Measurements from ENCODE around the gene DCUN1D1. TPM values are rescaled to one million over a fixed set of nuclear protein-coding genes. Genes with fewer than 3 reads are reported as not detected.

The DCUN1D1 gene
- total and polyA plus RNA-seq, 10 of the 15 experiments (the other 5 are each of a cell fraction or from before 2014, with no cell fraction given), result 19.8 to 47.4 (median 30.8) TPM

- ChIA-PET CTCF (interaction anchor here (0.6 to 5.0 kb wide), 20 partner anchors 10 to 477 kb away, joined by 3 to 41 read pairs (median 4); partner anchors contain the start of genes DCUN1D1 and MCCC1), POLR2A (interaction anchor here (0.5 to 1.5 kb wide), 3 partner anchors 18 to 188 kb away, joined by 3 read pairs; no protein-coding TSS in a partner anchor), RAD21 (ENCODE audit: unreplicated experiment) (interaction anchor here (0.6 to 4.6 kb wide), 8 partner anchors 16 to 474 kb away, joined by 3 to 26 read pairs (median 4); partner anchors contain the start of gene MCCC1), SMC1A (ENCODE audit: uncharacterized antibody, unreplicated experiment) (interaction anchor here (0.8 to 2.3 kb wide), 22 partner anchors 10 to 480 kb away, joined by 3 to 8 read pairs (median 4); partner anchors contain the start of gene MCCC1)
- no peaks in the 10 kb centered on the region for H3K9me3 ChIP-seq (replicated peaks; ENCODE audit: control insufficient read depth, insufficient read depth, low read length)
- H3K27me3 ChIP-seq (replicated peaks in 1 of 2; ENCODE audit: control insufficient read depth in 2 of 2, insufficient read depth in 2 of 2, low read length in 1 of 2), result no peaks in the 10 kb centered on the region
- H2AFZ ChIP-seq (ENCODE audit: control insufficient read depth, low read depth, low read length), result no peak overlapping the region
- WGBS (ENCODE audit: insufficient coverage, insufficient replicate concordance, low lambda C conversion rate, missing lambda C conversion rate), result 100% methylated on average over 5 of the region's 5 CpGs
- no peaks in the 10 kb centered on the region for H4K20me1 ChIP-seq (ENCODE audit: control insufficient read depth, insufficient read depth)
- no peak overlapping the region for H3K4me3 ChIP-seq
- in situ Hi-C loops (cut with MboI), result loop anchor here (5.0 kb wide), 1 partner anchor 478 kb away; no protein-coding TSS in a partner anchor
- intact Hi-C loops (cut with micrococcal nuclease; ENCODE audit: unreplicated experiment), result loop anchor here (2.0 to 5.0 kb wide), 2 partner anchors 188 to 473 kb away; partner anchors contain the start of gene MCCC1
- peaks cover 11% of the 10 kb centered on the region for H3K4me1 ChIP-seq (ENCODE audit: control insufficient read depth, insufficient read depth, low read length)
- H3K79me2 ChIP-seq (ENCODE audit: control insufficient read depth, insufficient read depth, low read length), result no peaks in the 10 kb centered on the region
- no TSS peak for BruUV-seq (replicated peaks)
- FAIRE-seq (peak; percentile 80), DNase-seq (ENCODE audit: low read depth, low spot score) (no peak), ATAC-seq (peak; percentile 31; the same call in 2 of the 3 replicates)
- peaks cover 2 to 6% of the 10 kb centered on the region in 2 experiments; a peak in 3 of 4 replicates for H3K36me3 ChIP-seq (ENCODE audit: control insufficient read depth in 2 of 2, insufficient read depth in 2 of 2, low read length in 1 of 2)
- TF ChIP-seq RELA (IDR thresholded peaks at IDR 0.05; ENCODE audit: borderline replicate concordance, partially characterized antibody) (no peak), SMC3 (IDR thresholded peaks at IDR 0.05; ENCODE audit: borderline replicate concordance, low read length) (peak; percentile 23; the same call in 1 of the 2 replicates), NFYB (IDR thresholded peaks at IDR 0.05; ENCODE audit: insufficient read depth, low read depth, low read length) (0 out of 2 replicates have a peak, but pooled peaks have one; percentile 18), RAD21 (IDR thresholded peaks at IDR 0.05; ENCODE audit: insufficient read depth, low read depth, low read length) (peak; percentile 45; the same call in 1 of the 2 replicates), CTCF (IDR thresholded peaks at IDR 0.05 in 2 of 3, conservative IDR thresholded peaks at IDR 0.05 in 1 of 3; ENCODE audit: control insufficient read depth in 2 of 3, extremely low read depth in 1 of 3, insufficient read depth in 1 of 3, low read depth in 3 of 3, low read length in 3 of 3) (peak; percentile 34 to 49 (median 48); a peak in 5 of 6 replicates), CEBPB (IDR thresholded peaks at IDR 0.05; ENCODE audit: borderline replicate concordance in 1 of 2, low read depth in 2 of 2, low read length in 2 of 2) (0 out of 4 replicates have a peak, but pooled peaks of 1 of the 2 experiments have one; percentile 11), ZNF384 (IDR thresholded peaks at IDR 0.05; ENCODE audit: borderline replicate concordance, low read depth, low read length) (peak; percentile 34; the same call in 1 of the 2 replicates), KAT2A (conservative IDR thresholded peaks at IDR 0.05; ENCODE audit: control insufficient read depth, low read depth, low read length) (no peak)
- no peak overlapping the region for H3K27ac ChIP-seq (ENCODE audit: control insufficient read depth, insufficient read depth)
- H3K4me2 ChIP-seq (ENCODE audit: control insufficient read depth, insufficient read depth), result no peak overlapping the region
- no peak overlapping the region for H3K9ac ChIP-seq (ENCODE audit: control insufficient read depth, insufficient read depth, low read length)
These were observed 70.9 kb downstream of the DCUN1D1 start for GRCh38 chr3:182909318-182910040.
